ENCODE data around the gene SPPL3.
"Not testable (repeated sequence)": the region's sequence is repeated elsewhere in the genome, so short reads cannot be mapped to it uniquely, and the experiment has no call there.

SPPL3 gene

GRCh38 chr12:120820884-120821510, 83.2 kb downstream of the SPPL3 start:
- DNase-seq (ENCODE audit: low read depth, low spot score), result no peak

- no peak for DNase-seq (ENCODE audit: low read depth, low spot score)
Observed at GRCh38 chr12:120818416-120818815, 85.7 kb downstream of the SPPL3 start.

- no peak for DNase-seq (ENCODE audit: low read depth, low spot score)
Observed at GRCh38 chr12:120817559-120818330, 86.4 kb downstream of the SPPL3 start.

GRCh38 chr12:120816363-120816762, 87.8 kb downstream of the SPPL3 start:
- DNase-seq (ENCODE audit: low read depth, low spot score), result no peak

- DNase-seq (ENCODE audit: low read depth, low spot score), result no peak
Observed at GRCh38 chr12:120814903-120815429, 89.2 kb downstream of the SPPL3 start.

GRCh38 chr12:120814203-120814902, 89.8 kb downstream of the SPPL3 start:
- DNase-seq (ENCODE audit: low read depth, low spot score), result no peak

GRCh38 chr12:120813588-120814153, 90.5 kb downstream of the SPPL3 start:
- no peak for DNase-seq (ENCODE audit: low read depth, low spot score)

- no peak for DNase-seq (ENCODE audit: low read depth, low spot score)
Observed at GRCh38 chr12:120810021-120810420, 94.1 kb downstream of the SPPL3 start.

GRCh38 chr12:120804428-120804827, 99.7 kb downstream of the SPPL3 start:
- DNase-seq (ENCODE audit: low read depth, low spot score), result no peak

- DNase-seq (ENCODE audit: low read depth, low spot score), result no peak
Observed at GRCh38 chr12:120801146-120801545, 103.0 kb downstream of the SPPL3 start.

GRCh38 chr12:120800665-120801064, 103.5 kb downstream of the SPPL3 start:
- DNase-seq (ENCODE audit: low read depth, low spot score), result no peak

GRCh38 chr12:120799243-120800045, 104.7 kb downstream of the SPPL3 start:
- no peak for DNase-seq (ENCODE audit: low read depth, low spot score)

GRCh38 chr12:120798696-120799095, 105.5 kb downstream of the SPPL3 start:
- DNase-seq (ENCODE audit: low read depth, low spot score), result no peak

- no peak for DNase-seq (ENCODE audit: low read depth, low spot score)
Observed at GRCh38 chr12:120797677-120798642, 106.2 kb downstream of the SPPL3 start.

- DNase-seq (ENCODE audit: low read depth, low spot score), result no peak
Observed at GRCh38 chr12:120795441-120796178, 108.5 kb downstream of the SPPL3 start.

- DNase-seq (ENCODE audit: low read depth, low spot score), result no peak
Observed at GRCh38 chr12:120793357-120793756, 110.8 kb downstream of the SPPL3 start.

- not testable (repeated sequence) for DNase-seq (ENCODE audit: low read depth, low spot score)
Observed at GRCh38 chr12:120792456-120792855, 111.7 kb downstream of the SPPL3 start.

- DNase-seq (ENCODE audit: low read depth, low spot score), result no peak
Observed at GRCh38 chr12:120791669-120792176, 112.4 kb downstream of the SPPL3 start.

- DNase-seq (ENCODE audit: low read depth, low spot score), result no peak
Observed at GRCh38 chr12:120790114-120790513, 114.0 kb downstream of the SPPL3 start.

Data from brain pericyte (primary cell).